GM12878 (cell line): Measurements from ENCODE around the gene RBM10. TPM values are rescaled to one million over a fixed set of nuclear protein-coding genes. Genes with fewer than 3 reads are reported as not detected.

ENCODE experiments used
- ATAC-seq: fragments of 200-7000 bp; cut with Tn5 transposase; 3 replicates; pipeline ENCODE4 v1.9.1; 2020; ENCODE audit warnings: mild to moderate bottlenecking, moderate library complexity
- BruUV-seq: library from RNA; stranded (reverse); fragments of 400-500 nt; replicated peaks from 2 replicates; lab custom pipeline; 2021; lab: Mats Ljungman, UMichigan
- CTCF ChIA-PET: fragments of 300-600 bp; sonication (Branson Sonifier 250); formaldehyde crosslinking; extraction: SDS; loops from one replicate; lab custom pipeline; 2021; ENCODE audit warnings: inconsistent platforms; lab: Yijun Ruan, JAX
- POLR2A ChIA-PET: fragments of 350-600 bp; formaldehyde crosslinking; extraction: SDS; loops from one replicate; lab custom pipeline; 2021; ENCODE audit warnings: inconsistent platforms; lab: Charles Lee
- RAD21 ChIA-PET: fragments of 300-600 bp; sonication (Branson Sonifier 250); formaldehyde crosslinking; loops from one replicate; lab custom pipeline; 2023; ENCODE audit warnings: antibody characterized with exemption; ENCODE audit not compliant: unreplicated experiment; lab: Charles Lee
- SMC1A ChIA-PET: fragments of 300-600 bp; sonication (Branson Sonifier 250); formaldehyde crosslinking; loops from one replicate; lab custom pipeline; 2023; ENCODE audit not compliant: unreplicated experiment, uncharacterized antibody; lab: Charles Lee
- DNase-seq: peaks from one replicate; pipeline ENCODE4 v3.0.0-alpha.2; 2011; ENCODE audit warnings: low read depth, low spot score
- FAIRE-seq: peaks from 3 replicates; lab custom pipeline; 2011; peaks lifted over from hg19 to GRCh38; lab: Jason Lieb, UNC
- H2AFZ ChIP-seq: 2 replicates; pipeline ENCODE4 v1.6.0; 2011; ENCODE audit warnings: low read depth, low read length, control low read depth; ENCODE audit not compliant: control insufficient read depth
- H3K27ac ChIP-seq: 2 replicates; pipeline ENCODE4 v1.5.1; 2011; ENCODE audit warnings: control low read depth; ENCODE audit not compliant: control insufficient read depth, insufficient read depth
- H3K27me3 ChIP-seq, 2 experiments: replicated peaks in 1 of 2; 2 replicates each; pipeline versions ENCODE4 v1.6.0 to v1.6.1; 2011; ENCODE audit warnings: low read length in 1 of 2; ENCODE audit not compliant: control insufficient read depth in 2 of 2, insufficient read depth in 2 of 2
- H3K36me3 ChIP-seq, 2 experiments: 2 replicates each; pipeline ENCODE4 v1.5.1; 2011; ENCODE audit warnings: low read length in 1 of 2; ENCODE audit not compliant: control insufficient read depth in 2 of 2, insufficient read depth in 2 of 2
- H3K4me1 ChIP-seq: 2 replicates; pipeline ENCODE4 v1.6.1; 2011; ENCODE audit warnings: mild to moderate bottlenecking, low read length, moderate library complexity, mixed read lengths; ENCODE audit not compliant: control insufficient read depth, insufficient read depth
- H3K4me2 ChIP-seq: 2 replicates; pipeline ENCODE4 v1.6.0; 2011; ENCODE audit warnings: control low read depth; ENCODE audit not compliant: control insufficient read depth, insufficient read depth
- H3K4me3 ChIP-seq: fragments of 200-600 bp; sonication (generic); 2 replicates; pipeline ENCODE4 v1.5.1; 2016
- H3K79me2 ChIP-seq: 2 replicates; pipeline ENCODE4 v1.6.0; 2011; ENCODE audit warnings: low read length; ENCODE audit not compliant: control insufficient read depth, insufficient read depth
- H3K9ac ChIP-seq: 2 replicates; pipeline ENCODE4 v1.8.0; 2011; ENCODE audit warnings: low read length, control low read depth, mixed read lengths; ENCODE audit not compliant: control insufficient read depth, insufficient read depth
- H3K9me3 ChIP-seq: replicated peaks from 3 replicates; pipeline ENCODE4 v1.5.1; 2011; ENCODE audit warnings: mild to moderate bottlenecking, low read length; ENCODE audit not compliant: control insufficient read depth, insufficient read depth
- H4K20me1 ChIP-seq: 2 replicates; pipeline ENCODE4 v1.6.0; 2011; ENCODE audit not compliant: control insufficient read depth, insufficient read depth
- BCL3 ChIP-seq: IDR thresholded peaks from 2 replicates; pipeline ENCODE4 v1.6.1; 2011; ENCODE audit warnings: borderline replicate concordance, low read depth, mild to moderate bottlenecking, moderate library complexity, low read length; ENCODE audit not compliant: insufficient read depth, poor library complexity, severe bottlenecking
- EZH2 ChIP-seq: IDR thresholded peaks from 2 replicates; pipeline ENCODE4 v1.6.1; 2012; ENCODE audit warnings: low read depth, mild to moderate bottlenecking, control low read depth, inconsistent platforms, low read length, borderline replicate concordance; ENCODE audit not compliant: control insufficient read depth
- KDM1A ChIP-seq: fragments of 200-600 bp; sonication (generic); IDR thresholded peaks from 2 replicates; pipeline ENCODE4 v1.6.1; 2016; ENCODE audit warnings: borderline replicate concordance
- NR2F1 ChIP-seq: fragments of 450-650 bp; conservative IDR thresholded peaks from 2 replicates; pipeline ENCODE4 v1.6.1; 2017; ENCODE audit warnings: mild to moderate bottlenecking
- RELB ChIP-seq: fragments of 450-650 bp; IDR thresholded peaks from 2 replicates; pipeline ENCODE4 v1.6.1; 2017; ENCODE audit warnings: low read depth, mild to moderate bottlenecking, moderate library complexity
- ZNF384 ChIP-seq: IDR thresholded peaks from 2 replicates; pipeline ENCODE4 v1.6.1; 2012; ENCODE audit warnings: low read depth, mild to moderate bottlenecking, low read length, improper control_type of control experiment, borderline replicate concordance
- ZNF622 ChIP-seq: fragments of 450-650 bp; IDR thresholded peaks from 2 replicates; pipeline ENCODE4 v1.6.1; 2017; ENCODE audit warnings: mild to moderate bottlenecking, inconsistent platforms
- WGBS: methylation state at CpG from one replicate; pipeline ENCODE4 v1.1.6; 2016; ENCODE audit warnings: low lambda C conversion rate; ENCODE audit not compliant: insufficient replicate concordance, insufficient coverage; ENCODE audit errors: missing lambda C conversion rate; 5-methylcytosine and 5-hydroxymethylcytosine counted together
- in situ Hi-C: fragments of 300-500 bp; cut with MboI; formaldehyde crosslinking; loops from 9 replicates; pipeline ENCODE4 v1.14.3; 2018; ENCODE audit warnings: mixed read lengths
- intact Hi-C: fragments of 100-400 bp; cut with micrococcal nuclease; formaldehyde crosslinking; loops from one replicate; pipeline ENCODE4 v1.14.2; 2022; ENCODE audit not compliant: unreplicated experiment
- polyA plus RNA-seq, 11 experiments: library from polyadenylated mRNA; depleted of rRNA in 4 of 11; unstranded in 6 of 11; stranded (reverse) in 5 of 11; fragments of >200 nt; fragmentation: Nextera tagmentation in 4 of 11; fragmentation: Illumina TruSeq in 1 of 11; extraction: Ambion mirVana in 4 of 11; extraction: Trizol in 1 of 11; gene quantifications; 1 replicate in 1 of 11; 2 replicates in 10 of 11; pipeline versions ENCODE4 v1.2.1 to v1.2.3, GENCODE V29; 2011 to 2016; ENCODE audit warnings: inconsistent platforms in 2 of 11, missing spikeins in 2 of 11, low read depth in 1 of 11
- total RNA-seq, 4 experiments: library from RNA; depleted of rRNA in 3 of 4; stranded (reverse); fragments of >200 nt in 3 of 4; fragmentation: Illumina TruSeq in 1 of 4; extraction: Trizol in 1 of 4; gene quantifications; 2 replicates each; pipeline versions ENCODE4 v1.2.1 to v1.2.3, GENCODE V29; 2013 to 2021
- TF ChIP-seq, protein P1 (sequence below): fragments of 450-650 bp; IDR thresholded peaks from 2 replicates; pipeline ENCODE4 v1.6.1; 2017; ENCODE audit warnings: mild to moderate bottlenecking

RBM10 gene
- total and polyA plus RNA-seq, 10 of the 15 experiments (the other 5 are each of a cell fraction or from before 2014, with no cell fraction given): 1.4 to 60.0 (median 29.8) TPM

GRCh38 chrX:47174846-47175587, 30.0 kb downstream of the RBM10 start:
- ChIA-PET RAD21 (no interaction called here), CTCF (no interaction called here), POLR2A (interaction anchor here (0.6 kb wide), 1 partner anchor 371 kb away, joined by 6 read pairs; no protein-coding TSS in a partner anchor), SMC1A (no interaction called here)
- Histone ChIP-seq H3K36me3 (peaks cover 0 to 14% of the 10 kb centered on the region in 2 experiments; a peak in 2 of 4 replicates), H3K4me1 (no peaks in the 10 kb centered on the region), H3K9ac (no peak overlapping the region), H3K4me3 (no peak overlapping the region), H4K20me1 (no peaks in the 10 kb centered on the region), H3K9me3 (no peaks in the 10 kb centered on the region), H2AFZ (no peak overlapping the region), H3K4me2 (no peak overlapping the region), H3K27me3 (no peaks in the 10 kb centered on the region), H3K27ac (no peak overlapping the region), H3K79me2 (no peaks in the 10 kb centered on the region)
- intact Hi-C loops (no loop called here), in situ Hi-C loops (no loop called here)
- ATAC-seq (no peak), FAIRE-seq (no peak), DNase-seq (no peak)
- WGBS: 62% methylated on average over 20 of the region's 23 CpGs
- BruUV-seq: no TSS peak
- TF ChIP-seq KDM1A (no peak), RELB (no peak), ZNF384 (no peak)

DNA sequence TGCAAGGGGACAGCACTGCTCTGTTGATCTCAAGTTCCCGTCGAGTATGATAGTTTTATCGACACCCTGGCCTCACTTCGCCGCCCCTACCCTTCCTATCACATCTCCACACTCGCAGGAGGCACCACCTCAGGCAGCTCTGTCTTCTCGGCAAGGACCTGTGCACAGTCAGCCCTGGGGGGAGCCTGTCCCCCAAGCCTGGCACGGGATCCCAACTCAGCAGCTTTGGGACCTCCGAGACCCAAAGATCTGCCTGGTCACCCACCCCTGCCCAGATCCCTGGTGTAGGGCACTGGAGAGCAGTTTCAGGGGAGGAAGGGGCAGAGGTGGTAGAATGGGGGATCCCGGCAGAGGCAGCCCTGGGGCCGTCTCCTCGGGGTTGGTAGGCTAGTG, 30.6 kb downstream of the RBM10 start:
- no peak overlapping the region for H3K9ac ChIP-seq
- H4K20me1 ChIP-seq: no peaks in the 10 kb centered on the region
- no peak for FAIRE-seq
- ATAC-seq: no peak
- no peak overlapping the region for H2AFZ ChIP-seq
- H3K27ac ChIP-seq: no peak overlapping the region
- intact Hi-C loops (no loop called here), in situ Hi-C loops (no loop called here)
- ChIA-PET RAD21 (no interaction called here), POLR2A (interaction anchor here (0.6 kb wide), 1 partner anchor 371 kb away, joined by 6 read pairs; no protein-coding TSS in a partner anchor), SMC1A (no interaction called here), CTCF (no interaction called here)
- H3K9me3 ChIP-seq: no peaks in the 10 kb centered on the region
- H3K4me2 ChIP-seq: no peak overlapping the region
- no TSS peak for BruUV-seq
- H3K4me3 ChIP-seq: no peak overlapping the region
- no peaks in the 10 kb centered on the region for H3K79me2 ChIP-seq
- no peaks in the 10 kb centered on the region for H3K4me1 ChIP-seq
- 81% methylated on average over 12 of the region's 12 CpGs for WGBS
- no peak for DNase-seq
- no peaks in the 10 kb centered on the region for H3K27me3 ChIP-seq
- peaks cover 0 to 13% of the 10 kb centered on the region in 2 experiments; a peak in 3 of 4 replicates for H3K36me3 ChIP-seq
- no peak for TF ChIP-seq EZH2
- no peak for TF ChIP-seq RELB
- TF ChIP-seq NR2F1: no peak
- TF ChIP-seq BCL3: no peak
- TF ChIP-seq, protein P1, sequence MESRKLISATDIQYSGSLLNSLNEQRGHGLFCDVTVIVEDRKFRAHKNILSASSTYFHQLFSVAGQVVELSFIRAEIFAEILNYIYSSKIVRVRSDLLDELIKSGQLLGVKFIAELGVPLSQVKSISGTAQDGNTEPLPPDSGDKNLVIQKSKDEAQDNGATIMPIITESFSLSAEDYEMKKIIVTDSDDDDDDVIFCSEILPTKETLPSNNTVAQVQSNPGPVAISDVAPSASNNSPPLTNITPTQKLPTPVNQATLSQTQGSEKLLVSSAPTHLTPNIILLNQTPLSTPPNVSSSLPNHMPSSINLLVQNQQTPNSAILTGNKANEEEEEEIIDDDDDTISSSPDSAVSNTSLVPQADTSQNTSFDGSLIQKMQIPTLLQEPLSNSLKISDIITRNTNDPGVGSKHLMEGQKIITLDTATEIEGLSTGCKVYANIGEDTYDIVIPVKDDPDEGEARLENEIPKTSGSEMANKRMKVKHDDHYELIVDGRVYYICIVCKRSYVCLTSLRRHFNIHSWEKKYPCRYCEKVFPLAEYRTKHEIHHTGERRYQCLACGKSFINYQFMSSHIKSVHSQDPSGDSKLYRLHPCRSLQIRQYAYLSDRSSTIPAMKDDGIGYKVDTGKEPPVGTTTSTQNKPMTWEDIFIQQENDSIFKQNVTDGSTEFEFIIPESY: no peak
- TF ChIP-seq ZNF622: no peak
